Mucosa of rectum (tissue), 2 donors: ENCODE results near the gene MYH9.

Source experiments
- H3K27ac ChIP-seq, 2 donors: one replicate each; pipeline ENCODE4 v1.7.0; 2013; ENCODE audit warnings: inconsistent platforms in 2 of 2, low read depth in 2 of 2, low read length in 2 of 2
- H3K27me3 ChIP-seq, 2 donors: one replicate each; pipeline ENCODE4 v1.7.0; 2013; ENCODE audit warnings: low read length in 2 of 2; ENCODE audit not compliant: control insufficient read depth in 2 of 2, insufficient read depth in 2 of 2
- H3K36me3 ChIP-seq, 2 donors: one replicate each; pipeline ENCODE4 v1.7.0; 2013; ENCODE audit warnings: low read length in 2 of 2; ENCODE audit not compliant: control insufficient read depth in 2 of 2, insufficient read depth in 2 of 2
- H3K4me1 ChIP-seq, 2 donors: one replicate each; pipeline ENCODE4 v1.7.0; 2013; ENCODE audit warnings: low read length in 2 of 2, mild to moderate bottlenecking in 1 of 2; ENCODE audit not compliant: control insufficient read depth in 2 of 2, insufficient read depth in 2 of 2
- H3K4me3 ChIP-seq, 2 donors: one replicate each; pipeline ENCODE4 v1.7.0; 2013; ENCODE audit warnings: low read length in 2 of 2
- H3K9ac ChIP-seq, 2 donors: one replicate each; pipeline ENCODE4 v1.7.0; 2013; ENCODE audit warnings: low read length in 2 of 2, low read depth in 1 of 2, mild to moderate bottlenecking in 1 of 2
- H3K9me3 ChIP-seq, 2 donors: one replicate each; pipeline ENCODE4 v1.7.0; 2013; ENCODE audit warnings: low read length in 2 of 2; ENCODE audit not compliant: control insufficient read depth in 2 of 2
- donor health status: healthy.
- donor health status: Normal muscosa, but diverticular disease.

The MYH9 gene

DNA sequence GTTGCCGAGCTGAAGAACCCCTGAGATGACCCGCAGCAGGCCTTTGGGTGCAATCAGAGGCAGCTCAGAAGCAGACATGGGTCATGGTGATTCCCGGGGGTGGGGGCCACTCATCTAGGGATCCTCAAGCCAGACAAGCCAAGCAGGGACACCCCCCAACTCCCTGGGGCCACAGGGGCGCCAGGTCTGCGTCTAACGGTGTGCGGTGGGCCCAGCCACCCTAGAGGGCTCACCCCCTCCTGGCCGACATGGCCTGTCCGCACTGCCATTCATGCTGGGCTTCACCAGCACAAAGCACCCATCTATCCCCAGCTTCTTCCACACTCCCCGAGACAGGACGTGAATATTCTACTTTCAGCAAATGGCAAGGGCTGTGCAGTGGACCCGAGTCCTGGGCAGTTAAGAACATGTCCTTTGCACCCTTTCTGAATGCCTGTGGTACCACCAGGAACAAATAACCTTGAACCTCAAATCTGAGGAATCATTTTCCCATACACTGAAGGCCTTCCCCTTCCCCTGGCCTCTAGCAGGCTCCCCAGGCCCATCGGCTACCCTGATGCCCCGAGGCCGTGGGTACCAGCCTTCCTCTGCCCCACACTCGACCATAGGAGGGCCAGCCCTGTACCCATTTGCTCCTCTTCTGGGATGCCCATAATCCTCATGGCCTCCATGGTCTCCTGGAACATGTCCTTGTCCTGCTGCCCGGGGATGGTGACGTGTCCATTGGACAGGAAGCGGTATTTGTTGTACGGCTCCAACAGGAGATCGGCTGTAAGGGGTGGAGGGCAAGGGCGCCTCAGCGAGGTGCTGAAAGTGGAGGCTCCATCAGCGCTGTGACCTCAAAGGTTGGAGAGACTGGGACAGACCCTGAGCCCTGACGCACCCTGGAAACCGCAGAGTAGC, 67.9 kb downstream of the MYH9 start:
- H3K27ac ChIP-seq = peak overlapping the region; percentile 4 to 14
- no peak overlapping the region for H3K9ac ChIP-seq
- no peaks in the 10 kb centered on the region for H3K27me3 ChIP-seq

DNA sequence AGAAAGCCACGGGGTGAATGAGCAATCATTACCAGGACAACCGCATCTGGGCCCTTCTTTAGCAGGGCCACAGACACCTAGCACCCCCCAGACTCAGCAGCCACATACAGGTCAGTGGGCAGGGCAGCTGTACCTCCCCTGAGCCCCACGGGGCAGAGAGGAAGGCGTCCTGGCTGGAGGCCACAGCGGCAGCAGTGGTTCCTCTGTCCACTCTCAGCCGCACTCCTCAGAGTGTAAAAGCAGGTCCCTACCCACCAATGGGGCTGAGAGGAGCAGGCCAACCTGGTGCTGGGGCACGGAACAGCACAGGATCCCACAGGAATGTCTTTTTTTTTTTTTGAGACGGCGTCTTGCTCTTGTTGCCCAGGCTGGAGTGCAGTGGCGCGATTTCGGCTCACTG, 69.3 kb downstream of the MYH9 start:
- Histone ChIP-seq H3K36me3 (peaks cover 89 to 92% of the 10 kb centered on the region in 2 donors), H3K4me1 (peaks cover 4% of the 10 kb centered on the region in 2 donors), H3K9me3 (no peaks in the 10 kb centered on the region), H3K27ac (no peak overlapping the region), H3K4me3 (no peak overlapping the region), H3K27me3 (no peaks in the 10 kb centered on the region), H3K9ac (no peak overlapping the region)

More for the DNA sequence above, 67.9 kb downstream of the MYH9 start:
- Histone ChIP-seq H3K4me3 (no peak overlapping the region), H3K36me3 (peaks cover 89 to 92% of the 10 kb centered on the region in 2 donors), H3K9me3 (no peaks in the 10 kb centered on the region), H3K4me1 (peaks cover 11 to 15% of the 10 kb centered on the region in 2 donors)

DNA sequence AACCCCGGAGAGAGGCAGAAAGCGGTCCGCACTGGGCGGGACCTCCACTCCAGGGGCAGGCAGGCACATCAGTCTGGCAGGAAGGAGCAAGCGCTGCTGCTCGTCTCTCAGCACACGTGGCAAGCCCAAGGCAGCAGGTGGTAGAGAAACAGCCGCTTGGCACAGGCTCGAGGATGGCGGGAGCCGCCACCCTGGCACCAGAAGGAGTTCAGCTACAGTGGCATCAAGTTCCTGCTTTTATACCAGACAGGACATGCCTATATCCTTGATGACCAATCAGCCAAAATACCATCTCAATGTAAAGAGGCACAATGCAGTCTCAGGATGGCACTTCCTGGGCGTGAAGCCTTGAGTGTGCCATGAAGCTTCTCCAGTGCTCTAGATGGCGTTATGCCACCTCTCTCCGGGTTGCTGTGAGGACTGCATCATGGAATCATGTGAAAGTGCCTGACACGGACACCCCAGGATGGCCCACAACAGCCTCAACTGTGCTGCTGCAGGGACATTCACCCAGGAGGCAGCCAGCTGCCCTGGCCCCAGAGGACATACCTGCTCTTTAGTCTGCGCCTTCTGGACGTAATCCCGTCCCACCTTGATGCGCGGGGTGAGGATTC, 70.0 kb downstream of the MYH9 start:
- Histone ChIP-seq H3K9me3 (no peaks in the 10 kb centered on the region), H3K4me1 (peaks cover 0 to 4% of the 10 kb centered on the region in 2 donors), H3K4me3 (no peak overlapping the region), H3K27ac (no peak overlapping the region), H3K9ac (no peak overlapping the region), H3K27me3 (no peaks in the 10 kb centered on the region), H3K36me3 (peaks cover 84 to 90% of the 10 kb centered on the region in 2 donors)

DNA sequence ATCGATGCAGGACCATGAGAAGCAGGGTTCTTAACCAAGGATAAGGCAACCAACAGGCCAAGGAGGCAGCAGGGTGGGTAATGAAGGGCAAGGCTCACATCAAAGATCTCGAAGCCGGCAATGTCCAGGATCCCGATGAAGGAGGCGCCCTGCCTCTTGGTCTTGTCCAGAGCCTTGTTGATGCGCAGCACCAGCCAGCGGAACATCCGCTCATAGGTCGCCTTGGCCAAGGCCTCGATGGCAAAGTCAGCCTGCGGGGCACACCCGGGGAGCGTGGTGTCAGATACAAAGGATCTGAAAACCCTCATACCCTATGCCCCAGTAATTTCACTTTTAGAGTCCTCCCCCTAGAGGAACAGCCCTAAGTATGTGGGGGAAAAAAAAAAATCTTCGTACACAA, 71.3 kb downstream of the MYH9 start:
- Histone ChIP-seq H3K9me3 (no peaks in the 10 kb centered on the region), H3K36me3 (peaks cover 83 to 89% of the 10 kb centered on the region in 2 donors), H3K4me3 (no peak overlapping the region), H3K27me3 (no peaks in the 10 kb centered on the region), H3K4me1 (no peaks in the 10 kb centered on the region), H3K9ac (no peak overlapping the region), H3K27ac (no peak overlapping the region)

DNA sequence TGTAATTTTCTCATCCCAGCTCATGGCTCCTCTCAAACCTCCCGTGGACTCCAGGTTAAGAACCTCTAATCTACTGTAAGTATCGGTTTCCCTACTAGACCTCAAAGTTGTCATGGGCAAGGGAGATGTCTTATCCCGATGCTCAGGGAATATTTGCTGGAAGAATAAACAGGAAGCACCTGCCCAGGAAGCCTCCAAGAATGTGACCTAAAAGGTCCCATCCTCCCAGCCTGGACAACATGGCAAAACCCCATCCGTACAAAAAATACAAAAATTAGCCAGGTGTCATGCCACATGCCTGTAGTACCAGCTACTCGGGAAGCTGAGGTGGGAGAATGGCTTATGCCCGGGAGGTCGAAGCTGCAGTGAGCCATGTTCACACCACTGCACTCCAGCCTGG, 72.4 kb downstream of the MYH9 start:
- peaks cover 84 to 90% of the 10 kb centered on the region in 2 donors for H3K36me3 ChIP-seq
- no peak overlapping the region for H3K4me3 ChIP-seq
- no peak overlapping the region for H3K9ac ChIP-seq
- no peak overlapping the region for H3K27ac ChIP-seq
- H3K27me3 ChIP-seq = no peaks in the 10 kb centered on the region
- no peaks in the 10 kb centered on the region for H3K9me3 ChIP-seq
- no peaks in the 10 kb centered on the region for H3K4me1 ChIP-seq

DNA sequence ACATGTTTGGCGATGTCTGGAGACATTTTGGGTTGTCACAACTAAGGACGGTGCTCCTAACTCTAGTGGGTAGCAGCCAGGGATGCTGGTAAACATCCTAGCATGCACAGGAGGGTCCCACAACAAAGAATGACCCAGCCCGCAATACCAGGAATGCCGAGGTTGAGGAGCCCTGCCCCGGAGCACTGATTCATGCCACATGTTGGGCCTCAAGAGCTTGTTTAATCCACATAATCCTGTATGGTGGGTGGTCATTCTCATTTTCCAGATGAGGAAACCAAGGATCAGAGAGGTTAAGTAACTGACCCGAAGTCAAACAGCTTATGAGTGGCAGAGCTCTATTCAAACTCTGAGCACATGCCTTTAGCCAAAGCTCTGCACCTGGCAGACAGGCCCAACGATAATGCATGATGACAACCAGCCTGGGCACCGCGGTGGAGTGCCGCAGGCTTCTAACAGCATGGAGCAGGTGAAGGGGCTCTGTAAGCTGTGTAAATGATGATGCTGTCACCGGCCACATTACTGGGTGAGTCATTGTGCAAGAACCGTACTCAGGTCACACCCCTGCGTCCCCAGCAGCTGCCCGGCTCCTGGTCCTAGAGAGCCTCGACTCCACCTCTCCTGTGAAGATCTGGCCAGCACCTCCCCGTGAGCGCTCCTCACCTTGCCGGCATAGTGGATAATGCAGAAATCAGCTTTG, 76.2 kb downstream of the MYH9 start:
- peaks cover 80 to 86% of the 10 kb centered on the region in 2 donors for H3K36me3 ChIP-seq
- no peak overlapping the region for H3K27ac ChIP-seq
- no peak overlapping the region for H3K9ac ChIP-seq
- H3K4me1 ChIP-seq = no peaks in the 10 kb centered on the region
- H3K27me3 ChIP-seq = no peaks in the 10 kb centered on the region
- H3K9me3 ChIP-seq = no peaks in the 10 kb centered on the region
- H3K4me3 ChIP-seq = no peak overlapping the region

DNA sequence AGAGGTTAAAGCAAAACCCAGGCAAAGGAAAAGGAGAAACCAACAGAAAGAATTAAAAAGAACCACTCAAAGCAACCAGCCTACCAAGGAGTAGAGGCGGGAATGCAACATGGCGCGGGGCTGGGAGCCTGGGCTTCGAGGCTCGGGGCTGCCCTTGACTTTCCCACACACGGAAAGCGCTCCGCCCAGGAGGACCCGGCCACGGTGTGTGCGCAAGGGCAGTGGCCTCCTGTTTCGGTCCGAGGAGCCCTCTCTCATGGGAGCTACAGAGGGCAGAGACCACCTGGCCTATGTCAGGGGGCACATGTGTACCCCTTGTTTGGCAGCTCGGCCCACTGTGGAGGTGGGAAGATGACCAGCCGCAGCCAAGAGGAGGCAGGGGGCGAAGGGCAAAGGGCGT, 78.9 kb downstream of the MYH9 start:
- Histone ChIP-seq H3K9ac (no peak overlapping the region), H3K27ac (no peak overlapping the region), H3K9me3 (no peaks in the 10 kb centered on the region), H3K4me3 (no peak overlapping the region), H3K27me3 (no peaks in the 10 kb centered on the region), H3K36me3 (peaks cover 86 to 90% of the 10 kb centered on the region in 2 donors), H3K4me1 (peaks cover 0 to 11% of the 10 kb centered on the region in 2 donors)

DNA sequence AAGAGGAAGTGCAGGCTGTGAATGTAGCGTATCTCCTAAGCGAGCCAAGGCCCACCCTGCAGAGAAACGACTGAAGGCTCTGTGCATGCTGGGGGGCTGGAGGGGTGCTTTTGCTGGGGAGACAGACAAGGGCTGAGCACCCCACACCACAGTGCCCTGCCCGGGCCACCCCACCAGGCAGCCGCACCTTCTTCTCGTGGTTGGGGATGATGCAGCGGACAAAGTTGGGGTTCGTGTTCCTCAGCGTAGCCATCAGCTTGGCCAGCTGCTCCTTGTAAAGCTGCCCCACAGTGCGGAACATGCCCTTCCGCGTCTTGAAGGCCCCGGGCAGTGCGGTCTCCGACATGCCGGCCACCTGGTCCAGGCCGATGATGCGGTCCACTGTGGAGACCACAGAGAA, 81.5 kb downstream of the MYH9 start:
- no peaks in the 10 kb centered on the region for H3K9me3 ChIP-seq
- H3K27me3 ChIP-seq = no peaks in the 10 kb centered on the region
- peaks cover 88 to 91% of the 10 kb centered on the region in 2 donors for H3K36me3 ChIP-seq
- no peak overlapping the region for H3K9ac ChIP-seq
- H3K4me1 ChIP-seq = peaks cover 5 to 16% of the 10 kb centered on the region in 2 donors
- H3K4me3 ChIP-seq = no peak overlapping the region
- no peak overlapping the region for H3K27ac ChIP-seq

DNA sequence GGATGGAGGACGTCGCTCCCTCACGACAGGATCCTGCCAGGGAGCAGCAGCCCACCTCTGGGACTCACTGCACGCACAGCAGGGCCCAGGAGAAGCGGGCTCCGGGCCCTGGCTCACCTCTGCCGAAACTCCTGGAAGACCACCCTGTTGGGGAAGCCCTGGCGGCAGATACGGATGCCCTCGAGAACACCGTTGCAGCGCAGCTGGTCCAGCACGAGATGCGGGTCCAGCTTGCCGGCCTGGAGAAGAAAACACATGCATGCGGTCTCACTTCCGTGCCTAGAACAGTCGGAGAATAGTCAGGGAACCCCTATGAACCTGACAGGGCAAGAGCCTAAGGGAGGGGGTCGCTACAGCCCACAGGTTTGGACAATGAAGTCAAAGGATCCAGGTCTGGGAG, 82.0 kb downstream of the MYH9 start:
- Histone ChIP-seq H3K4me1 (peaks cover 5 to 16% of the 10 kb centered on the region in 2 donors), H3K9ac (no peak overlapping the region), H3K4me3 (no peak overlapping the region), H3K36me3 (peaks cover 88 to 91% of the 10 kb centered on the region in 2 donors), H3K27me3 (no peaks in the 10 kb centered on the region), H3K27ac (no peak overlapping the region), H3K9me3 (no peaks in the 10 kb centered on the region)

DNA sequence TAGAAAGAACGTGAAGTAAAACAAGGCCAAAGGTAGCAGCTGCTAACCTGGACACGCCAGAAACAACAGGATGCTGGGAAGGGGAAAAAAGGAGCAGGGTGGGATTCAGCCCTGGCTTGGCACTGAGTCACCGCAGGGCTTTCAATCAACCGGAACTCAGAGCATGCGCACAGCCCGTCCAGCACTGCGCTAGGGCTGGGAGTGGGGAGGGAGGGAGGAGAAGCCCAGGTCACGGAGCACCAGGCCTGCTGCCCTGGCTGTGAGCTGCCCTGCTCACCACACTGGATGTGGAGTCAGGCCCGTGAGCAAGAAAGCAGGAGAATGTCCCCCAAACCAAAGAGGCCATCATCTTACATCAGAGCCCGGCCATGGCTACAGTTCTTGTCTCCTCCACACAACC, 83.3 kb downstream of the MYH9 start:
- H3K9ac ChIP-seq = no peak overlapping the region
- no peaks in the 10 kb centered on the region for H3K9me3 ChIP-seq
- no peak overlapping the region for H3K4me3 ChIP-seq
- peaks cover 91 to 94% of the 10 kb centered on the region in 2 donors for H3K36me3 ChIP-seq
- H3K27me3 ChIP-seq = no peaks in the 10 kb centered on the region
- peak overlapping the region; percentile 5 to 19 for H3K27ac ChIP-seq
- H3K4me1 ChIP-seq = peaks cover 5 to 16% of the 10 kb centered on the region in 2 donors
